HFF-Myc (cell line): ENCODE results near the gene CNPPD1.

Source experiments
- DNase-seq: peaks from one replicate; pipeline ENCODE4 v3.0.0-alpha.2; 2011; ENCODE audit warnings: low read depth; ENCODE audit errors: extremely low read depth
- H3K4me3 ChIP-seq: replicated peaks from 2 replicates; pipeline ENCODE4 v1.5.1; 2011; ENCODE audit warnings: low read depth, mild to moderate bottlenecking, control low read depth, low read length
- TF ChIP-seq, protein P1 (sequence below): IDR thresholded peaks from 2 replicates; pipeline ENCODE4 v1.5.1; 2012; ENCODE audit warnings: mild to moderate bottlenecking, low read depth, low read length, control low read depth; ENCODE audit errors: missing control alignments

Gene CNPPD1

GRCh38 chr2:219199470-219200211, 22.9 kb upstream of the CNPPD1 start:
- TF ChIP-seq, protein P1, sequence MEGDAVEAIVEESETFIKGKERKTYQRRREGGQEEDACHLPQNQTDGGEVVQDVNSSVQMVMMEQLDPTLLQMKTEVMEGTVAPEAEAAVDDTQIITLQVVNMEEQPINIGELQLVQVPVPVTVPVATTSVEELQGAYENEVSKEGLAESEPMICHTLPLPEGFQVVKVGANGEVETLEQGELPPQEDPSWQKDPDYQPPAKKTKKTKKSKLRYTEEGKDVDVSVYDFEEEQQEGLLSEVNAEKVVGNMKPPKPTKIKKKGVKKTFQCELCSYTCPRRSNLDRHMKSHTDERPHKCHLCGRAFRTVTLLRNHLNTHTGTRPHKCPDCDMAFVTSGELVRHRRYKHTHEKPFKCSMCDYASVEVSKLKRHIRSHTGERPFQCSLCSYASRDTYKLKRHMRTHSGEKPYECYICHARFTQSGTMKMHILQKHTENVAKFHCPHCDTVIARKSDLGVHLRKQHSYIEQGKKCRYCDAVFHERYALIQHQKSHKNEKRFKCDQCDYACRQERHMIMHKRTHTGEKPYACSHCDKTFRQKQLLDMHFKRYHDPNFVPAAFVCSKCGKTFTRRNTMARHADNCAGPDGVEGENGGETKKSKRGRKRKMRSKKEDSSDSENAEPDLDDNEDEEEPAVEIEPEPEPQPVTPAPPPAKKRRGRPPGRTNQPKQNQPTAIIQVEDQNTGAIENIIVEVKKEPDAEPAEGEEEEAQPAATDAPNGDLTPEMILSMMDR, result no peak
- no peak for DNase-seq

GRCh38 chr2:219198974-219199373, 22.2 kb upstream of the CNPPD1 start:
- TF ChIP-seq, protein P1, result no peak
- DNase-seq, result no peak
- H3K4me3 ChIP-seq, result no peak overlapping the region

More at GRCh38 chr2:219199470-219200211, 22.9 kb upstream of the CNPPD1 start:
- H3K4me3 ChIP-seq, result no peak overlapping the region

GRCh38 chr2:219197388-219197787, 20.7 kb upstream of the CNPPD1 start:
- no peak for DNase-seq
- no peak overlapping the region for H3K4me3 ChIP-seq
- TF ChIP-seq, protein P1, result no peak

DNA sequence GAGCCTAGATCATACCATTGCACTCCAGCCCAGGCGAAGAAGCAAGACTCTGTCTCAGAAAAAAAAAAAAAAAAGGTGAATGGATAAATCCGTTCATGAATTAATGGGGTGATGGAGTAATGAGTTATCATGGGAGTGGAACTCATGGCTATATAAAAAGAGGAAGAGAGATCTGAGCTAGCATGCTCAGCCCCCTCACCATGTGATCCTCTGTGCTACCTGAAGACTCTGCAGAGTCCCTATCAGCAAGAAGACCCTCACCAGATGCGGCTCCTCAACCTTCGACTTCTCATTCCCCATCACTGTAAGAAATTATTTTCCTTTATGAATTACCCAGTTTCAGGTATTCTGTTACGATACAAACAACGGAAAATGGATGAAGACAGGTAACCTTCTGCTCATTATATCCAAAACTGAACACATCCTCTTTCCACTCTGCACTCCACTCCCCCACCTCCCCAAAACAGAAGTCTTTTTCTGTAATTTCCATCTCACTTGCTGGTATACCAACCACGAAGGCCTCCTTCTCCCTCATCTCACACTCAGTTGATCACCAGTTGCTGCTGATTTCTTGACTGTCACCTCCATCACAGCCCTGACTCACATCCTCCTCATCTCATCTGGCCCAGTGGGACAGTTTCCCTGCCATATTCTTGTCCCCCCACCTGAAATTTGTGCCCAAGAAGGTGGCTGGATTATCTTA, 10.2 kb upstream of the CNPPD1 start:
- TF ChIP-seq, protein P1, result no peak
- DNase-seq, result no peak
- H3K4me3 ChIP-seq, result no peak overlapping the region

- TF ChIP-seq, protein P1, result no peak
- no peak overlapping the region for H3K4me3 ChIP-seq
- DNase-seq, result no peak
Observed at GRCh38 chr2:219184121-219184520, 7.4 kb upstream of the CNPPD1 start.

DNA sequence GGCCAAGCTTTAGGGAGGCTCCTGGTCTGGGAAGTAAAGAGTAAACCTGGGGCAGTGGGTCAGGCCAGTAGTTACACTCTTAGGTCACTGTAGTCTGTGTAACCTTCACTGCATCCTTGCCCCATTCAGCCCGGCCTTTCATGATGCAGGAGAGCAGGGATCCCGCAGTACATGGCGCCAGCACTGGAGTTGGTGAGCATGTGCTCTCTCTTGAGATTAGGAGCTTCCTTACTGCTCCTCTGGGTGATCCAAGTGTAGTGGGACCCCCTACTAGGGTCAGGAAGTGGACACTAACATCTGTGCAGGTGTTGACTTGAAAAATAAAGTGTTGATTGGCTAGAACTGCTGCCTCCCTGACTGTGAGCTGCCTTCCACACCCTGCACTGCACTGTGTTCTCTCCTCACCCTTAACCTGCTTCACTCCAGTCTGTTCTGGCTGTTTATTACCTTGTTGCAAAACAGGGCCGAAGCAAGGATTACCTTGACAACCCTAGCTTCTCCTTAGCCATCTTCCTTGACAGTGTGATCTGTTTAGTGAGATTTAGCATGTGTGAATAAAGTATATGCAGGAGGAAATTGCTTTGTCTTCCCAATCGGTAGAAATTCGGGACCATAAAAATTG, 6.5 kb upstream of the CNPPD1 start:
- no peak for DNase-seq
- TF ChIP-seq, protein P1, result no peak
- H3K4me3 ChIP-seq, result no peak overlapping the region
